Upper lobe of right lung (tissue), 1 donor: ENCODE measurements around the gene RIT2. TPM values are rescaled to one million over a fixed set of nuclear protein-coding genes. Genes with fewer than 3 reads are reported as not detected.

Experiments used
- ATAC-seq: fragments of 200-7000 bp; cut with Tn5 transposase; one replicate; pipeline ENCODE4 v1.9.1; 2020; ENCODE audit warnings: mild to moderate bottlenecking, moderate library complexity
- DNase-seq: peaks from one replicate; pipeline ENCODE4 v3.0.0-alpha.2; 2020
- H3K27ac ChIP-seq: fragments of 200-600 bp; one replicate; pipeline ENCODE4 v1.8.0; 2022
- H3K27me3 ChIP-seq: fragments of 200-600 bp; one replicate; pipeline ENCODE4 v1.8.0; 2022; ENCODE audit warnings: mild to moderate bottlenecking
- H3K36me3 ChIP-seq: fragments of 200-600 bp; one replicate; pipeline ENCODE4 v1.8.0; 2022
- H3K4me1 ChIP-seq: fragments of 200-600 bp; one replicate; pipeline ENCODE4 v1.8.0; 2022
- H3K4me3 ChIP-seq: fragments of 200-600 bp; one replicate; pipeline ENCODE4 v1.8.0; 2022; ENCODE audit warnings: mild to moderate bottlenecking
- H3K9me3 ChIP-seq: fragments of 200-600 bp; one replicate; pipeline ENCODE4 v1.8.0; 2022
- intact Hi-C: fragments of 100-400 bp; cut with DNase I; formaldehyde crosslinking; loops from one replicate; pipeline ENCODE4 v1.11.0; 2022
- total RNA-seq: library from RNA; stranded (reverse); fragmentation: NEBNext Ultra II Directional; extraction: Animal tissue kit (Norgen Biotek cat#: 25700); gene quantifications from one replicate; pipeline ENCODE4 v1.2.1, GENCODE V29; 2021
- TF ChIP-seq, protein P1 (sequence below): fragments of 200-600 bp; IDR thresholded peaks from one replicate; pipeline ENCODE4 v1.8.0; 2022; ENCODE audit warnings: antibody characterized with exemption
- donor health status: DM: no; HTN: yes; CAD: no; lungs with severe emphysema.

Gene RIT2
- total RNA-seq, 1 donor from 2014 or later = not detected

DNA sequence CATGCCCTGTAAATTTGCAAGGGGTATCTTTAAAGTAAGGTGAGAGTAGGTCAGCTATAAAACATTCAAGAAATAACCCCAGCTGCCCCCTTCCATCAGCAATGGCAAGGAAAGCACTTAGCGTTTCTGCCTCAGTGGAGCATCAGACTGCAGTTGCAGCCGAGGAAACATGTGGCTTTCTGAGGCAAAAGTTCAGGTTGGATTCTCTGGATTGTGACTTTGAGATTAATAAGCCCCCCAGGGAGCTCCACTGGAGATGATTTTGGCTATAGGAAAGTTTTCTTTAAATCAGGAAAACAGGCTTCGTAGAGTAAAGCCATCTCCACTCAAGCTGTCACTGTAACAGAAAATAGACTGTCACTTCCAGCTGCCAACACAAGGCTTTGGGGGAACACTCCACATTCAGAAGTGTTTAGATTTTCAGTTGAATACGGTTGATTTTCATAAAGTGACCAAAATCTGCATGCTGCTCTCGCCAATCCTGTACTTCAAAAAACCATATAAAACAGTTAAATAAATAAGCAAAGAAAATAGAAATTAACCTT lies 15.3 kb upstream of the RIT2 start:
- H3K27ac ChIP-seq = no peak overlapping the region
- DNase-seq (no peak), ATAC-seq (no peak)
- no peaks in the 10 kb centered on the region for H3K9me3 ChIP-seq
- H3K4me1 ChIP-seq = no peaks in the 10 kb centered on the region
- H3K27me3 ChIP-seq = no peaks in the 10 kb centered on the region
- no peaks in the 10 kb centered on the region for H3K36me3 ChIP-seq
- no peak overlapping the region for H3K4me3 ChIP-seq
- intact Hi-C loops = no loop called here
- TF ChIP-seq, protein P1, sequence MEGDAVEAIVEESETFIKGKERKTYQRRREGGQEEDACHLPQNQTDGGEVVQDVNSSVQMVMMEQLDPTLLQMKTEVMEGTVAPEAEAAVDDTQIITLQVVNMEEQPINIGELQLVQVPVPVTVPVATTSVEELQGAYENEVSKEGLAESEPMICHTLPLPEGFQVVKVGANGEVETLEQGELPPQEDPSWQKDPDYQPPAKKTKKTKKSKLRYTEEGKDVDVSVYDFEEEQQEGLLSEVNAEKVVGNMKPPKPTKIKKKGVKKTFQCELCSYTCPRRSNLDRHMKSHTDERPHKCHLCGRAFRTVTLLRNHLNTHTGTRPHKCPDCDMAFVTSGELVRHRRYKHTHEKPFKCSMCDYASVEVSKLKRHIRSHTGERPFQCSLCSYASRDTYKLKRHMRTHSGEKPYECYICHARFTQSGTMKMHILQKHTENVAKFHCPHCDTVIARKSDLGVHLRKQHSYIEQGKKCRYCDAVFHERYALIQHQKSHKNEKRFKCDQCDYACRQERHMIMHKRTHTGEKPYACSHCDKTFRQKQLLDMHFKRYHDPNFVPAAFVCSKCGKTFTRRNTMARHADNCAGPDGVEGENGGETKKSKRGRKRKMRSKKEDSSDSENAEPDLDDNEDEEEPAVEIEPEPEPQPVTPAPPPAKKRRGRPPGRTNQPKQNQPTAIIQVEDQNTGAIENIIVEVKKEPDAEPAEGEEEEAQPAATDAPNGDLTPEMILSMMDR = no peak

DNA sequence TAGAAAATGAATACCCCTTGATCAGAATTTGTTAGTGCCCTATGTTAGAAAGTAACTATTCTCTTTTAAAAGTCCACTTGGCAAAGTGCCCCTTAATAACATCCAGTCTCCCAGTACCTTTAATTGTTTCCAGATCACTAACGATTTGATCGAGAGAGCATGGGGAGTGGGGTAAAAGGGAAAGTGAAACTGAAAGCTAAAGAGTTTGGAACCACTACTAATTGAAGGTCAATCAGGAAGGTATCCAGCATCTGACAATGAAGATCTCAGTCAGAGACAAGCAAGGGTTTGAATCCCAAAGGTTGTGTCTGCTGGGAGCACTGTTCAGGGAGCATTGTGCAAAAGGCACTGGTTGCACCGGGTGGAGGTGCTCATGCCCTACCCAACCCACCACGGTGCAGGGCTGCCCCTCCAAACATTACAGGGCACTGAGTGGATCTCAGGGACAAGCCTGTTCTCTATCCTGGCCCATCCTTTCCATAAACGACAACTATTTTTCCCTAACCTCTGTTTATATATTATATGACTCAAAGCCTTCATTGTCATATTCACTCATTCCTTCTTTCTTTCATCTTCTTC lies 14.6 kb upstream of the RIT2 start:
- TF ChIP-seq, protein P1 = no peak
- intact Hi-C loops = no loop called here
- ATAC-seq (no peak), DNase-seq (no peak)
- Histone ChIP-seq H3K27ac (no peak overlapping the region), H3K4me3 (peak overlapping the region; percentile 22), H3K27me3 (no peaks in the 10 kb centered on the region), H3K4me1 (no peaks in the 10 kb centered on the region), H3K9me3 (no peaks in the 10 kb centered on the region), H3K36me3 (no peaks in the 10 kb centered on the region)

GRCh38 chr18:43125471-43125870 lies 10.0 kb upstream of the RIT2 start:
- Histone ChIP-seq H3K27ac (no peak overlapping the region), H3K27me3 (no peaks in the 10 kb centered on the region), H3K9me3 (no peaks in the 10 kb centered on the region), H3K4me3 (no peak overlapping the region), H3K36me3 (no peaks in the 10 kb centered on the region), H3K4me1 (no peaks in the 10 kb centered on the region)
- TF ChIP-seq, protein P1 = no peak
- no peak for DNase-seq
- intact Hi-C loops = no loop called here
- ATAC-seq = no peak

DNA sequence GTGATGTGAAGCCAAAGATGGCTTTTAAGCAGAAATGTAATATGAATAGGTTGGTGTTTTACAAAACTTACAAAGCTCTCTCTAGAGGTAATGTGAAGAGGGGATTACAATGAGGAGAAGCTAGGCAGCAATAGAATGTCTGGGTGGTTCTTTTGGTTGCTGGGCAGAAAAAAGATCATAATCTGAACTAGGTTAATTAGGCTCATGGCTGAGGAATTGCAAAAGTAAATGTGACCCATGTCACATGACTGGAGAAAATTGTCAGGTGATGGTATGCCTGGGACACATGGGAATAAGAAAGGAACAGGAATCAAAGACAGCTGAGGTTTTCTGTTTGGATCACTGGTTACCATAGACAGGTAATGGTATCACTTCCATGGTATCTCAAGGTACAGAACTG lies 7.5 kb upstream of the RIT2 start:
- Histone ChIP-seq H3K4me1 (no peaks in the 10 kb centered on the region), H3K27me3 (no peaks in the 10 kb centered on the region), H3K36me3 (no peaks in the 10 kb centered on the region), H3K27ac (no peak overlapping the region), H3K9me3 (no peaks in the 10 kb centered on the region), H3K4me3 (no peak overlapping the region)
- no peak for DNase-seq
- TF ChIP-seq, protein P1 = no peak
- intact Hi-C loops = no loop called here
- ATAC-seq = no peak

GRCh38 chr18:43116699-43117294 lies 1.3 kb upstream of the RIT2 start:
- Histone ChIP-seq H3K4me1 (no peaks in the 10 kb centered on the region), H3K4me3 (no peak overlapping the region), H3K36me3 (no peaks in the 10 kb centered on the region), H3K27ac (no peak overlapping the region), H3K27me3 (peaks cover 3% of the 10 kb centered on the region), H3K9me3 (no peaks in the 10 kb centered on the region)
- TF ChIP-seq, protein P1 = no peak
- no peak for DNase-seq
- intact Hi-C loops = no loop called here
- ATAC-seq = no peak
